ENCODE data around the gene TRMT1.

- TF ChIP-seq CTCF (IDR thresholded peaks at IDR 0.05) (no peak), POLR2A (IDR thresholded peaks at IDR 0.05) (no peak)
Observed at GRCh38 chr19:13062317-13062716, 54.2 kb downstream of the TRMT1 start.
